ENCODE data around the gene DBF4B.

The DBF4B gene

GRCh38 chr17:44786551-44787081 lies 78.2 kb downstream of the DBF4B start:
- DNase-seq (ENCODE audit: low read depth) = no peak
- no peak overlapping the region for H3K4me3 ChIP-seq (ENCODE audit: low read length)

DNA sequence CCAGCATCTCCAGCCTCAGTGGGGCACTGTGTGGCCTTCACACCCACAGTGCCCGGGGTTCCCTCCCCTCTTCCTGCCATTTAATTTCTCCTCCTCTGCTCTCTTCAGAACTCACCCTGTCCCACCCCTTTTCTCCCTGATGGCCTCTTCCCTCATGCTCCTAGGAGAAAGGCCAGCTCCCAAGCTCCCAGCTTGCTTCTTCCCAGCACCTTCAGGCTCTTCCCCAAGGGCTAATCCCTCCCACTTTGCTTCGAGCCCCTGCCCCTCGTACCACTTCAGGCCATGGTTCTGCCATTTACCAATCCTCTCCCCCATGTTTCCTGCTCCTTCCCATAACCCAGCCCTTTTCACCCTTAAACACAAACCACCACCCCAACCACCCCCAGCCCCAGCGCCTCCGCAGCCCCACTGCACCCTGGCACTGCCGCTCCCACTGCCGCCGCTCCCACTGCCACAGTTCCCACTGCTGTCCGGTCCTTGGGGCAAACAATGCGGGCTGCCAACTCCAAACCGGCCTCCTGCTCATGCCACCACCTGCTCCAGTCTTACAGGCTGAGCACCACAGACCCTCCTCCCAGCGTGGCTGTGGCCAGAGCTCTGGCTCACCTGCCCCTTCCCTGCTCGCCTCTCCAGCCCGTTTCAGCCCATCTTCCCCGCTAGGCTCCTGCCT lies 78.9 kb downstream of the DBF4B start:
- H3K4me3 ChIP-seq (ENCODE audit: low read length) = no peak overlapping the region
- DNase-seq (ENCODE audit: low read depth) = no peak
- no peak for TF ChIP-seq CTCF (IDR thresholded peaks at IDR 0.05; ENCODE audit: insufficient read depth, low read depth, low read length, missing control alignments)

More at GRCh38 chr17:44786551-44787081, 78.2 kb downstream of the DBF4B start:
- no peak for TF ChIP-seq CTCF (IDR thresholded peaks at IDR 0.05; ENCODE audit: insufficient read depth, low read depth, low read length, missing control alignments)

DNA sequence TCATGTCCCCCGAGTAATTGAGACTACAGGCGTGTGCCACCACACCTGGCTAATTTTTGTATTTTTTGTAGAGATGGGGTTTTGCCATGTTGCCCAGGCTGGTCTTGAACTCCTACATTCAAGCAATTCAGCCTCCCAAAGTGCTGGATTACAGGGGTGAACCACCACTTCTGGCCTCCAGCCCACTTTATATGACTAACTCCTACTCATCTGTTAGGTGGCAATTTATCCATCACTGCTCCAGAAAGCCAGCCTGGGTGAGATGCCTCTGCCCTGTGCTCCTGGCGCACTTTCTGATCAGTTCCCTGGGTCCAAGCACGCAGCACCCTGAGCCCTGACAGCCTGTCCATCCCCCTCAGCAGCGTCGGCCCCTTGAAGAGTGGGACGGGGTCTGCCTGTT lies 79.7 kb downstream of the DBF4B start:
- no peak overlapping the region for H3K4me3 ChIP-seq (ENCODE audit: low read length)
- TF ChIP-seq CTCF (IDR thresholded peaks at IDR 0.05; ENCODE audit: insufficient read depth, low read depth, low read length, missing control alignments) = no peak
- peak; percentile 14 for DNase-seq (ENCODE audit: low read depth)

DNA sequence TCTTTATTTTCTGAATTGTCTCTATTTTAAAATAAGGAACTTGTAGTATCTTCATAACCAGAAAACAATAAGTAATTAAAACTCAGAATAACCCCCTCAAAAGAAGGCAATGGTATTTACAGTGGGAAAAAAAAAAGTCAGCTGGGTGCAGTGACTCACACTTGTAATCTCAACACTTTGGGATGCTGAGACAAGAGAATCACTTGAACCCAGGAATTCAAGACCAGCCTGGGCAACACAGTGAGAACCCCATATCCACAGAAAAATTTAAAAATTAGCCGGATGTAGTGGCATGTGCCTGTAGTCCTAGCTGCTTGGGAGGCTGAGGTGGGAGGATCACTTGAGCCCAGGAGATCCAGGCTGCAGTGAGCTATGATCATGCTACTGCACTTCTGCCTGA lies 83.8 kb downstream of the DBF4B start:
- TF ChIP-seq CTCF (IDR thresholded peaks at IDR 0.05; ENCODE audit: insufficient read depth, low read depth, low read length, missing control alignments) = no peak
- no peak overlapping the region for H3K4me3 ChIP-seq (ENCODE audit: low read length)
- DNase-seq (ENCODE audit: low read depth) = peak; percentile 52

DNA sequence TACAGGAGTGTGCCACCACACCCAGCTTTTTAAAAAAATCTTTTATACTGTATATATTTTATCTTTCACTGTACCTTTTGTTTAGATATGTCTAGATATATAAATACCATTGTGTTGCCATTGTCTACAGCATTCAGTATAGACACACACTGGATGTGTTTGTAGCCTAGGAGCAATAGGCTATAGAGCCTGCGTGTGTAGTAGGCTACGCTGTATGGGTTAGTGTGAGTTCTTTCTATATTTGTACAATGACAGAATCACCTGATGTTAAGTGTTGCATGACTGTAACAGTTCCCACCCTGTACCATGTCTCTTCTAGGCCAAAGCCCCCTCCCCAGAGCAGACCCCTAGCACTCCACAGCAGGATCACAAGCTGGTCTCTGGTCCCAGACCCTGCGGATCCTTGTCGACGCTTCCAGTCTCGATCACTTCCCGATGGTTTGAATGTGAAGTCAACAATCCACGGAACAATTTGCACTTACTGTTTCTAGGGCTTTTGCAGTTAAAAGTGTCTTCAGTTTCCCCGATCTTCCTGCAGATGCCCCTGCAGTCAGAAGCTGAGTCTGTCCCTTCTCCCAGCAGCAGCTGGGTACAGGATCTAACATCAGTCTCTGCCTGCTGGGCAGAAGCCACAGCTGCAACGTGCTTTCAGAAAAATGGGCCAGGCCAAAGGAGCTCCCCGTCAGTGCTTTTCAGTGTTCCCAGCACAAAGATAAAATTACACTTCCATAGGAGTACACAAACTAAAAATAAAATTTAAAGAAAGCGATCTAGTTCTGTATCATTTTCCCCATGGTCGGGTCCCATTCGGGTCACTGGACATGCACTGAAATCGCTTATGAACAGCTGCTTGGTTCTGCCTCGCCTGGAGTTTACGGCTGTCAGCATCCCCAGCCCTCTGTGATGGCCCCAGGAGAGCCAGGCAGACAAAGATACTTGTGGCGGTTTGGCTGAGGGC lies 85.7 kb downstream of the DBF4B start:
- no peak for DNase-seq (ENCODE audit: low read depth)
- no peak for TF ChIP-seq CTCF (IDR thresholded peaks at IDR 0.05; ENCODE audit: insufficient read depth, low read depth, low read length, missing control alignments)
- H3K4me3 ChIP-seq (ENCODE audit: low read length) = no peak overlapping the region

DNA sequence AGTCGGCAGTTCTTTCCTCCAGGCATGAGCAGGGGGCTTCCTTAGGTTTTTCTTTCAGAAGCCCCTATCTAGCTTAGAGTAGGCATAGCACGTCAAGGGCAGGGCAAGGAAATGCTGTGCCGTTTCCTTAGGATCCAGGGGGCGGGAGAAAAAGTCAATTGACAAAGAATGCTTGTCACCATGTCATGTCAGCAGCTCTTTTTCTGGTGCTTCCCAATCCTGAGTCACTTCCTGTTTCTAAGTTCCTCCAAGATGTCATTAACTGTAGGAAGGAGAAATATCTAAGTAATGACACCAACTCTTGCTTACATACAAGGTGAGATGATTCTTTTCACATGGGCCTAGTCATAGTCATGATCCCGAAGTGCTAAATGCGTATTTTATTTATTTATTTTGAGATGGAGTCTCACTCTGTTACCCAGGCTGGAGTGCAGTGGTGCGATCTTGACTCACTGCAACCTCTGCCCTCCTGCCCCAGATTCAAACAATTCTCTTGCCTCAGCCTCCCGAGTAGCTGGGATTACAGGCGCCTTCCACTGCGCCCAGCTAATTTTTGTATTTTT lies 86.5 kb downstream of the DBF4B start:
- no peak overlapping the region for H3K4me3 ChIP-seq (ENCODE audit: low read length)
- DNase-seq (ENCODE audit: low read depth) = peak; percentile 89
- TF ChIP-seq CTCF (IDR thresholded peaks at IDR 0.05; ENCODE audit: insufficient read depth, low read depth, low read length, missing control alignments) = no peak
